Astrocyte (in vitro differentiated cells and primary cell): Measurements from ENCODE around the gene CDH11.

Experiments used
- EZH2 ChIP-seq: IDR thresholded peaks from 2 replicates; pipeline ENCODE4 v1.6.1; 2012; ENCODE audit warnings: mild to moderate bottlenecking, low read length, inconsistent platforms; ENCODE audit not compliant: insufficient read depth
- TF ChIP-seq, protein P1 (sequence below): IDR thresholded peaks from 2 replicates; pipeline ENCODE4 v1.5.1; 2011; ENCODE audit warnings: low read depth, mild to moderate bottlenecking, inconsistent platforms, low read length, moderate library complexity; ENCODE audit not compliant: insufficient read depth

- TF ChIP-seq, protein P1, sequence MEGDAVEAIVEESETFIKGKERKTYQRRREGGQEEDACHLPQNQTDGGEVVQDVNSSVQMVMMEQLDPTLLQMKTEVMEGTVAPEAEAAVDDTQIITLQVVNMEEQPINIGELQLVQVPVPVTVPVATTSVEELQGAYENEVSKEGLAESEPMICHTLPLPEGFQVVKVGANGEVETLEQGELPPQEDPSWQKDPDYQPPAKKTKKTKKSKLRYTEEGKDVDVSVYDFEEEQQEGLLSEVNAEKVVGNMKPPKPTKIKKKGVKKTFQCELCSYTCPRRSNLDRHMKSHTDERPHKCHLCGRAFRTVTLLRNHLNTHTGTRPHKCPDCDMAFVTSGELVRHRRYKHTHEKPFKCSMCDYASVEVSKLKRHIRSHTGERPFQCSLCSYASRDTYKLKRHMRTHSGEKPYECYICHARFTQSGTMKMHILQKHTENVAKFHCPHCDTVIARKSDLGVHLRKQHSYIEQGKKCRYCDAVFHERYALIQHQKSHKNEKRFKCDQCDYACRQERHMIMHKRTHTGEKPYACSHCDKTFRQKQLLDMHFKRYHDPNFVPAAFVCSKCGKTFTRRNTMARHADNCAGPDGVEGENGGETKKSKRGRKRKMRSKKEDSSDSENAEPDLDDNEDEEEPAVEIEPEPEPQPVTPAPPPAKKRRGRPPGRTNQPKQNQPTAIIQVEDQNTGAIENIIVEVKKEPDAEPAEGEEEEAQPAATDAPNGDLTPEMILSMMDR, result no peak
- no peak for TF ChIP-seq EZH2
Observed at GRCh38 chr16:65153365-65154105, 31.7 kb upstream of the CDH11 start.
